Stimulated activated CD4-positive, alpha-beta T cell treated with anti-CD3 and anti-CD28 coated beads, TNF-alpha, amount 100 ng/mL, for 24 hours (primary cell): ENCODE measurements around the gene TAOK3.
"Not testable (repeated sequence)": the region's sequence is repeated elsewhere in the genome, so short reads cannot be mapped to it uniquely, and the experiment has no call there.

Experiments used
- DNase-seq, 3 experiments: peaks; one replicate each; pipeline ENCODE4 v3.0.0-alpha.2; 2020; ENCODE audit warnings: low read depth in 3 of 3

TAOK3 gene

GRCh38 chr12:118337194-118337838 lies 35.4 kb downstream of the TAOK3 start:
- no peak for DNase-seq

GRCh38 chr12:118336123-118336522 lies 36.6 kb downstream of the TAOK3 start:
- DNase-seq = no peak

- no peak for DNase-seq
These were observed 37.7 kb downstream of the TAOK3 start for GRCh38 chr12:118334939-118335567.

GRCh38 chr12:118334241-118334640 lies 38.5 kb downstream of the TAOK3 start:
- DNase-seq = no peak

- DNase-seq = no peak
These were observed 40.2 kb downstream of the TAOK3 start for GRCh38 chr12:118332511-118332910.

GRCh38 chr12:118330421-118331018 lies 42.2 kb downstream of the TAOK3 start:
- DNase-seq = no peak

- DNase-seq = no peak
These were observed 44.0 kb downstream of the TAOK3 start for GRCh38 chr12:118328486-118329330.

- no peak for DNase-seq
These were observed 45.3 kb downstream of the TAOK3 start for GRCh38 chr12:118327391-118327790.

- DNase-seq = no peak
These were observed 45.7 kb downstream of the TAOK3 start for GRCh38 chr12:118326991-118327390.

- no peak for DNase-seq
These were observed 47.6 kb downstream of the TAOK3 start for GRCh38 chr12:118325081-118325480.

- DNase-seq = no peak
These were observed 53.1 kb downstream of the TAOK3 start for GRCh38 chr12:118319627-118320026.

GRCh38 chr12:118318744-118319143 lies 54.0 kb downstream of the TAOK3 start:
- DNase-seq = no peak

GRCh38 chr12:118317729-118318128 lies 55.0 kb downstream of the TAOK3 start:
- no peak for DNase-seq

GRCh38 chr12:118315821-118316220 lies 56.9 kb downstream of the TAOK3 start:
- DNase-seq = no peak

- DNase-seq = no peak
These were observed 60.1 kb downstream of the TAOK3 start for GRCh38 chr12:118312578-118312977.

- no peak for DNase-seq
These were observed 61.0 kb downstream of the TAOK3 start for GRCh38 chr12:118311666-118312065.

GRCh38 chr12:118310320-118310719 lies 62.4 kb downstream of the TAOK3 start:
- DNase-seq = no peak

- not testable (repeated sequence) for DNase-seq
These were observed 64.7 kb downstream of the TAOK3 start for GRCh38 chr12:118308006-118308405.

- peak; percentile 19 to 45 (median 40) for DNase-seq
These were observed 65.4 kb downstream of the TAOK3 start for GRCh38 chr12:118307069-118307954.

- no peak for DNase-seq
These were observed 68.6 kb downstream of the TAOK3 start for GRCh38 chr12:118304093-118304492.

- no peak for DNase-seq
These were observed 70.7 kb downstream of the TAOK3 start for GRCh38 chr12:118302053-118302452.
